Measurements from ENCODE around the gene VKORC1L1.
"Not testable (repeated sequence)": the region's sequence is repeated elsewhere in the genome, so short reads cannot be mapped to it uniquely, and the experiment has no call there.

The VKORC1L1 gene

DNA sequence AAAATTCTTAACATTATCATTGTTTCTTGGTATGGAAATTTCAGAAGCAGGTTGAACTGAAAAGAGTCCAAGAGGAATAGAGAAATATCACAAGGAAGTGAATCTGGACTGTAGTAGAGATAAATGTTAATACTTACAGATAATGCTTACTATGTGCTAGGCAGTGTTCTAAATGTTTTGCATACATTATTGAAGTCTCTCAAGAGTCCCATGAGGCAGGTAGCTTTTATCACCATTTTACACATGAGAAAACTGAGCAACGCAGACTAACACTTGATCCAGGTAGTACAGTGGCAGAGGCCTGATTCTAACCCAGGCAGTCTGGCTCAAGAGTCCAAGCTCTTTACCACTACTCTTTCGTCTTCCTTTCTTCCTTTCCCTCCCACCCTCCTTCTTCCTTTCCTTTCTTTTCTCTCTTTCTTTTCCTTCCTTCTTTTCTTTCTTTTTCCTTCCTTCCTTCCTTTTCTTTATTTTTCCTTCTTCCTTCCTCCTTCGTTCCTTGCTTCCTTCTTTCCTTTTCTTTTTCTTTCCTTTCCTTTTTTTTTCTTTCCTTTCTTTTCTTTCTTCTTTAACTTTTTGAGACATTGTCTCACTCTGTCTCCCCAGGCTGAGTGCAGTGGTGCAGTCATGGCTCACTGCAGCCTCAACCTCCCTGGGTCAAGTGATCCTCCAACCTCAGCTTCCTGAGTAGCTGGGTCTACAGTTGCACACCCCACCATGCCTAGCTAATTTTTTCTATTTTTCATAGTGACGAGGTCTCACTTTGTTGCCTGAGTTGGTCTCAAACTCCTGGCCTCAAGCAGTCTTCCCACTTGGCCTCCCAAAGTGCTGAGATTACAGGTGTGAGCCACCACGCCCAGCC is 6.6 kb downstream of the VKORC1L1 start:
- not testable (repeated sequence) for DNase-seq
- intact Hi-C loops (cut with DNase I) = loop anchor here (10.0 kb wide), 1 partner anchor 125 kb away; no protein-coding TSS in a partner anchor

DNA sequence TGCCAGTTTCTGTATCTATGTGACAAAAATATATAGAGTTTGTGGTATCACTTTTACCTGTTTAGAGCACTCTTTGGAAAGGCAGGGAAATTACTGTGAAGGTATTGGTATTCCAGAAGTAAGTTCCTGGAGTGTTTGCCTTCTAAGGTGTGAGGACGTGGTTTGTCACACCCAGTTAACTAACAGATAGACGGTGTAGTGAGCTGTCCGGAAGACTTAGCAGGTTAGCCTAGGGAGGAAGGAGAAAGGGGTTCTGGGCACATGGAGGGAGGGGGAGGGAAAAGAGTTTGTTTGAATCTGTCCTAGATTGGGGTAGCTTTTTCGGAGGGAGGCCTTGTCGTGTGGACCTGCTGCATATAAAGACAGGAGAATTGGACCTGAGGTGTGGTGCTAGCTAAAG is 7.4 kb downstream of the VKORC1L1 start:
- intact Hi-C loops (cut with DNase I); DNase-seq: not testable (repeated sequence)

DNA sequence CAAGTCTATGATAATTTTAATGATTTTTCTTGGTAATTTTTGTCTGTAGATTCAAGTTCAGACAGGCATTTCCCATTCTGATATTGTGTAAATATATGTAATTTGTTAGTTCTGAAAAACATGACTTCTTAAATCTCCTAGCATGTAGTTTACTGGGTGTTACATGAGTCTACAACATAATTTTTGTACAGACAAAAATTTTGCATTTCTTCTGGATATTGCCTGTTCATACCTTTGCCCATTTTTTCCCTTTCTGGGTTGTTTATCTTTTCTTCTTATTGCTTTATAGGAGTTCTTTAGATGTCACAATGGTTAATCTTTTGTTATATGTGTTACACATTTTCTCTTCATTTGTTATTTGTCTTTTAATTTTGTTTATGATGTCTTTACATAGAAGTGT is 12.1 kb downstream of the VKORC1L1 start:
- DNase-seq; intact Hi-C loops (cut with DNase I): not testable (repeated sequence)

- DNase-seq; intact Hi-C loops (cut with DNase I): not testable (repeated sequence)
Observed at GRCh38 chr7:65885533-65885932, 12.7 kb downstream of the VKORC1L1 start.

DNA sequence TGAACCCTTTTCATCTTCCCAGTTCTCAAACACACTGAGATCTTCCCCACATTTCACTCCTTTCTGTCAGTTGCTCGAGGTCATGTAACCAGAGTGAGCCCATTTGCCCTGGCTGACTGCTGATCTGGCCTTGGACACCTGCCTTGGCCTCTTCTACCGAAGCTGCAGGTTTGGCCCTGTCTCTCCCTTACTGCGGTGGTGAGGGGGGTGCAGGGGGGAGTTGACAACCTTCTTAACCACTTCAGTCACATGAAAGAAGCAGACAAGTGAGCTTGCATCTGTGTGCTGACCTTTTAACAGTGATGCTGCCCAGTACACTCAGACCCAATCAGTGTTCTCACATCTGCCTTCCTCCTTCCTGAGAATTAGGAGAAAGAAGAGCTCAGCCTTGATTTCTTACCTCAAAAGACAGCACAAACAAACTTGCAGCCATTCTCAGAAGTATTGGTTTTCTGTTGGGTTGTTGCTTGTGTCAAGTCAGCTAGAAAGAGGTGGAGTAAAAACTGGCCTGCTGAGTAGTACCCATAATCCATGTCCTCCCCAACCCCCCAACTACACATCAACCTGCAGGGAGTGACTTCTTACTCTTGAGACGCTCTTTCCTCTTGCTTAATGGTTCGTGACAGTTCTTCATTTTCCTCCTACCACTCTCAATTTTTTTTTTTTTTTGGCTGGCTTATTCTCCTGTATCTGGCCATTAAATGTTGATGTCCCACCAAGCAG is 15.7 kb downstream of the VKORC1L1 start:
- intact Hi-C loops (cut with DNase I) = not testable (repeated sequence)

DNA sequence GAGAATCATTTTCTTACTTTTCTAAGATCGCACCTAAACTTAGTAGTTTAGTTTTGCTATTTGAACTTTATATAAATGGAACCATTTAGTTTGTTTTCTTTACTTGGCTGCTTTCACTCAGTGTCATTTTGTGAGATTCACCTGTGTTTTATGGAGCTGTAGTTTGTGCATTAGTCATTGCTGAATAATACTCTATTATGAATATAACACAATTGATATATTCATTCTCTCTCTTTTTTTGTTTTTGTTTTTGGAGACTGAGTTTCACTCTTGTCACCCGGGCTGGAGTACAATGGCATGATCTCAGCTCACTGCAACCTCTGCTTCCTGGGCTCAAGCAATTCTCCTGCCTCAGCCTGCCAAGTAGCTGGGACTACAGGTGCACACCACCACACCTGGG is 16.8 kb downstream of the VKORC1L1 start:
- DNase-seq; intact Hi-C loops (cut with DNase I): not testable (repeated sequence)

More for the DNA sequence above, 15.7 kb downstream of the VKORC1L1 start:
- not testable (repeated sequence) for DNase-seq

GRCh38 chr7:65892161-65892560 is 19.3 kb downstream of the VKORC1L1 start:
- intact Hi-C loops (cut with DNase I) = no loop called here
- DNase-seq = no peak

DNA sequence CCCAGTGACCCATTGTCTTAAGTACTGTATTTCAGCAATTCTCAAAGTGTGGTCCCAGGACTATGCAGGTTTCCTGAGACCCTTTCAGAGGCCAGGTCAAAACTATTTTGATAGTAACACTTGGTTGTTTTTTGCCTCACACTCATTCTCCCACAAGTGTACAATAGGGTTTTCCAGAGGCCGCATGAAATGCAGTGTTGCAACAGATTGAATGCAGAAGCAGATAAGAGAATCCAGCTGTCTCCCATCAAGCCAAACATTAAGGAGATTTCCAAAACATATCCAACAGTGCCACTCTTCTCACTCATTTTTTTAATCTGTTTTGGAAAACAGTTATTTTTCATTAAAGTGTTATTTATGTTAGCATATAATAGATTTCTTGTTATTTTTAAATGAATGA is 20.0 kb downstream of the VKORC1L1 start:
- intact Hi-C loops (cut with DNase I) = no loop called here
- no peak for DNase-seq

DNA sequence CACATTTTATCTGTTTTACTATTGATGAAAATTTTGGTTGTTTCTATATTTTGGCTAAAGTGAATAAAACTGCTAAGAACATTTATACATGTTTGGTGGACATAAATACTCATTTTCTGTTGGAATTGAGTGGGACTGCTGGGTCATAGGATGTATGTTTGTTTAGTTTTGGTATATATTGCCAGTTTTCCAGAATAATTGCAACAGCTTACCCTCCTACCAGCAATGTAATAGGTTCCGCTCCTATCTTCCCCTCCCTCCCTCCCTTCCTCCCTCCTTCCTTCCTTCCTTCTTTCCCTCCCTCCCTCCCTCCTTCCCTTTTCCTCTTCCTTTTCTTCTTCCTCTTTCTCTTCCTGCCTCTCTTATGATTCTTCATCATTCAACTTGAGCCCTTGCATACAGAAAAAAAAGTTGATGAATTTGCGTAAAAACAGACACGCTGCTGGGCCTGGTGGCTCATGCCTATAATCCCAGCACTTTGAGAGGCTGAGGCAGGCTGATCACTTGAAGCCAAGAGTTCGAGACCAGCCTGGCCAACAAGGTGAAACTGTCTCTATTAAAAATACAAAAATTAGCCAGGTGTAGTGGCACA is 23.5 kb downstream of the VKORC1L1 start:
- no peak for DNase-seq
- intact Hi-C loops (cut with DNase I) = no loop called here

DNA sequence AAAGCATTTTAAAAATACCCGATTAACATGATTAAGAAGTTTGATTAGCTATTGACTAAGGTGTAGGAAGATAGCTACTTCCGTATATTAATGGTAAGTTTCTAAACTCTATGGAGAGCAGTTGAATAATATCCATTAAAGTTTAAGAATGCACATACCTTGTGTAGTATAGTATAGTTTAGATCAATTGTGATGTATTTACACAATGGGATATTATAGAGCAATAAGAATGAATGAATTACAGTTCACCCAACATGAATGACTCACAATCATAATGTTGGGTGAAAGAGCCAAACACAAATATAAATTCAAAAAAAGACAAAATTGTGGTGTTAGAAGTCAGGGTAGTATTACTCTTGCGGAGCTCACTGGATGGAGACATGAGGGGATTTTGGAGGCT is 24.4 kb downstream of the VKORC1L1 start:
- intact Hi-C loops (cut with DNase I) = not testable (repeated sequence)

GRCh38 chr7:65898677-65899447 is 26.0 kb downstream of the VKORC1L1 start:
- intact Hi-C loops (cut with DNase I); DNase-seq: not testable (repeated sequence)

More for the DNA sequence above, 24.4 kb downstream of the VKORC1L1 start:
- not testable (repeated sequence) for DNase-seq

GRCh38 chr7:65902306-65902705 is 29.4 kb downstream of the VKORC1L1 start:
- intact Hi-C loops (cut with DNase I) = no loop called here

GRCh38 chr7:65907501-65908198 is 34.8 kb downstream of the VKORC1L1 start:
- intact Hi-C loops (cut with DNase I) = no loop called here
- no peak for DNase-seq

More at GRCh38 chr7:65902306-65902705, 29.4 kb downstream of the VKORC1L1 start:
- no peak for DNase-seq

DNA sequence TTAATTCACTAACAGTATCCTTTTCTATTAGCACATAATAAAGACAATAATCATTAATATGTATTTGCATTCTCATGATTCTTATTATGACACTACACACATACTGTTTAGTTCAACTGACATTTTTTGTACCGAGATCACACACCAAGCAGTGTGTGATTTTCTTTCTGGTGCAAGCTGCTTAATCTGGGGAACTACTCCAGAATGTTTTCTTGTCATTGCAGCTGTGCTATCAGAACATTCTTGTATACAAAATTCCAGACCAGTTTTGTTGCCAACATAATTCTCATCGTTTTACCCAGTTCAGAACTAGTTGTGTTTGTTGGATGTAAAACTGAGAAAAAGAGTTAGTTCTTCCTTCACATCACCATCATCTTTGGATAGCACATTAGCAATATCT is 37.4 kb downstream of the VKORC1L1 start:
- no peak for DNase-seq
- intact Hi-C loops (cut with DNase I) = no loop called here

DNA sequence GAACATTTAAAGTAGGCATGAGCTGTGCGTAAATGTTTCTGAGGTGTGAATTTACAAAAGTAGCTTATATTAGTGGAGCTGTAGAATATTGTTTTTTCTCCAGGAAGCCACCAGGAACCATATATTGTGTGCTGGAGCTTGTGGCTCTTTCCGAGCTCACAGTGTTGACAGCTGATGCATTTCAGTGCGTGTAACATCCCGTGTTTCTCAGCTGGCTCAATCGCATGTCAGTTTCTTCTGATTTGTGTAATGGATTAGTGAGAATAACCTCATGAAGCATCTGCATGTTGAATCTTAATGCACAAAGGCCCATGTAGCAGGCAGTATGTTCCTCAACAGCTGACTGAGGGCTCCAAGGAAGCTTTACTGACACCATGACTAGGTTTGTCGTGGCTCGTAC is 39.4 kb downstream of the VKORC1L1 start:
- intact Hi-C loops (cut with DNase I) = no loop called here
- DNase-seq = no peak

- DNase-seq = no peak
- intact Hi-C loops (cut with DNase I) = no loop called here
Observed at GRCh38 chr7:65915921-65916657, 43.2 kb downstream of the VKORC1L1 start.

- intact Hi-C loops (cut with DNase I) = no loop called here
Observed at GRCh38 chr7:65923316-65923715, 50.4 kb downstream of the VKORC1L1 start.

GRCh38 chr7:65924193-65924592 is 51.3 kb downstream of the VKORC1L1 start:
- intact Hi-C loops (cut with DNase I) = no loop called here
- no peak for DNase-seq

More at GRCh38 chr7:65923316-65923715, 50.4 kb downstream of the VKORC1L1 start:
- no peak for DNase-seq

- intact Hi-C loops (cut with DNase I) = no loop called here
- DNase-seq = no peak
Observed at GRCh38 chr7:65925040-65925439, 52.2 kb downstream of the VKORC1L1 start.

Measured in posterior cingulate gyrus (tissue), 11 donors.